Activated effector memory CD4-positive, alpha-beta T cell treated with Interleukin-2 at 50 U/mL for 16 hours (primary cell): ENCODE data around the gene SNN.

Source experiments
- DNase-seq: peaks from one replicate; pipeline ENCODE4 v3.0.0-alpha.2; 2020

SNN gene

DNA sequence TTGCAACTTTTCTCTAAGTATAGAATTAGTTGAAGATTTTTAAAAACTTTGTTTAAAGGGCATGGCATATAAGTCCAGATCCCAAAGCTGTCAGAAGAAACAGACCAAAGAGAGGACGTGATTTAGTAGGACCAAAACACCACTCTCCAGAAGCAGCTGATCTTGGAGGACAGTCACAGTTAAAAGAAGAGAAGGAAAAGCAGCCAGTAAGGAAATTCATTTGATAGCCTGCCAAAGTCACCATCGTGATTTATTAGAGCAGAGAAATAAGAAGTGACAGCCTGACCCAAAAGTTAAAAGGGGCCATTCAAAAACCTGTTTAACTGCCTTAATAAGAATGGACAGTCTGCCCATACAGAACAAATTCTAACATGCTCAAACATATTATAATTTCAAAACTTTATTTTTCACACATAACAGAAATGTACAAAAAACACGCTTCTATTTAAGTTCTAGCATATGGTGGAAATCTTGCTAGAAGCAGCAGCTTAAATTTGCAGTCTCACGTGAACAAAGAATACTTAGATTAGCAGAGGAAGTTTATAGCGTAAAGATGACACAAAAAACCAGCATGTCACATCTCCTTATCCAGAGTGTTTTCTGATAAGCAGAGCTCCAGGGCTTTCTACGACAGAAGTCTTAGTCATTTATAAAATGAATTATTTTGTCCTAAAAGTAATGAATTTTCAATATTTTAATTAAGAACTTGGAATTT lies 37.2 kb downstream of the SNN start:
- DNase-seq, result no peak

- no peak for DNase-seq
Observed at GRCh38 chr16:11706180-11706742, 38.0 kb downstream of the SNN start.

GRCh38 chr16:11707679-11708197 lies 39.5 kb downstream of the SNN start:
- no peak for DNase-seq

DNA sequence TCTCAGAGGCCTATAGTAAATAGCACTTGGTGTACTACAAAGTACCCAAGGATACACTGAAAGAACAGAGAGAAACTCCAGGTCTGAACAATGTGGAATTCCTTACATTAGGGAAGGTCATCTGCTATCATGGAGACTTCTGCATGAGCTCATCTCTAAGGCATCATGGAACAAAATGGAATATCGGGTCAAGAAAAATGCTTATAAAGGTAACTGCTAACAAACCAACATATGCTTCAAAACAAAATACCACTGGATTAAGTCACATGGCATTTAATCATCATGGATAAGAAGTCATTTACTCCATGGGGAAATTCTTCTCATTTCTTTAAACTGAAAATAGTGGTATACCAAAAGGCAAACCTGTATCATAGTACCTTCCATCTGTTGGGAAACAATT lies 40.2 kb downstream of the SNN start:
- no peak for DNase-seq

DNA sequence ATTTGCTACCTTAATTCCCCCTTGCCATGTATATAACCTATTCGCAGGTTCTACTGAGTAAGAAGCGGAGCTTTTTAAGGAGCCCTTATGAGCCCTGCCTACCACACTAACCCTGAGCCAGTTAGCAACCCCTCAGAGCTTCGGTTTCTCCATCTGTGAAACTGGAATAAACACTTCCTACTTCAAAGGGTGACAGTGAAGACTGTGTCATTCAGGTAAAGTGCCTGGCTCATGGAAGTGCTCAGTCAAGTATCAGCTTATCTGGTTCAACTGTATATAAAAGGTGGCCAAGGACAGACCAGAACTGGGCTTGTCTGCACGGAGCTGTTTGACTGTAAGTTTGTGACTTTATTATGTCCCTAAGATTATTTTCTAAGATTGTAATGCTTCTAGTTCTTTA lies 43.4 kb downstream of the SNN start:
- DNase-seq, result no peak

- DNase-seq, result no peak
Observed at GRCh38 chr16:11712122-11712521, 43.9 kb downstream of the SNN start.

GRCh38 chr16:11715246-11715947 lies 47.1 kb downstream of the SNN start:
- DNase-seq, result no peak

- DNase-seq, result no peak
Observed at GRCh38 chr16:11716336-11716735, 48.1 kb downstream of the SNN start.

DNA sequence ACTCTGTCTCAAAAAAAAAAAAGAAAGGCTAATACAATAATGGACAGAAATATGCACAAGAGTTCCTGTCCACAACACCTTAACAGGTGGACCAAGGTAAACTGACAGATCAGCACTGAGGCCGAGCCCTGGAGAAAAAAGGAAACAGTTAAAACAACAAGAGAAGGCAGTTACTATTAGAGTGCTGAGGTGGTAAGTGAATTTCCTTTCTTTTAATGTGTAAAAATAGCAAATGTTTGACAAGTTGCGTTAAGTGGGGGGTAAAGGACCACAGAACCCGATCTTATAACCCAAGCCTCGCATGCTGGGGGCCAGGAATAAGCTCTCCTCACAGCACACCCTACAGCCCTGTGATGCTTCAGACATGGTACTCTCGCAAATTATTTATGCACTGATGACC lies 49.6 kb downstream of the SNN start:
- DNase-seq, result no peak

GRCh38 chr16:11719171-11719570 lies 50.9 kb downstream of the SNN start:
- no peak for DNase-seq

GRCh38 chr16:11719762-11720161 lies 51.5 kb downstream of the SNN start:
- DNase-seq, result no peak

- no peak for DNase-seq
Observed at GRCh38 chr16:11721781-11722467, 53.7 kb downstream of the SNN start.

GRCh38 chr16:11722468-11722808 lies 54.2 kb downstream of the SNN start:
- DNase-seq, result no peak

- no peak for DNase-seq
Observed at GRCh38 chr16:11725457-11725856, 57.2 kb downstream of the SNN start.

- no peak for DNase-seq
Observed at GRCh38 chr16:11726008-11726407, 57.8 kb downstream of the SNN start.

- no peak for DNase-seq
Observed at GRCh38 chr16:11727796-11728543, 59.7 kb downstream of the SNN start.
